ENCODE results near the gene NCKIPSD.

DNA sequence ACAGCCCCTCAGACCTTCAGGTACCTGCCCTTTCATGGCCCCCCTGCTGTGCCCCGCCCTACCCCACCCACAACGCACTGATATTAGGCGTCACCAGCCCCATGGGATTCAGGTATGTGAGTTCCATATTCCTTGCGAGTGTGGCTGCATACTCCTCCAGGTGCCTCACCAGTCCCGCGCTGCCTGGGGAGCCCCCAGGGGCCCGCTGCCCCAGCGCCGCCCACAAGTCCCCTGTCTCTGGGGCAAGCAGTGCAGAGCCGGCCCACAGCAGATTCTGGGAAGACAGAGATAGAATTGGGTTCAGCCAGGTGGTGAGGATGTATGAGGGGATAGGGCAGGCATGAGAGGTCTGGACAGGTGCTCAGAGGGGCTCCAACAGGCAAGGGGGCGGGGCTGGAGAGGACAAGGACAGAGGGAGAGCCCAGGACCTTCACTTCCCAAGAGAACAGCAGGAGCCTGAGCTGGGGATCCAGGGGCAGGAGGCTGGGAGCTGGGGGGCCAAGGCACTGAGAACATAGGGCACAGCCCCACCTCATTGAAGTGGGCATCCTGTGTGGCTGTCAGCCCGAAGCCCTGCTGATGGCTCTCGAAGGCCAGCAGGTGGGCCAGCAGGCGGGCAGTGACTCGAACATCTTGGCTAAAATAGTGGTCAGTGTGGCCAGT lies 37.4 kb downstream of the NCKIPSD start:
- TF ChIP-seq, protein P1, sequence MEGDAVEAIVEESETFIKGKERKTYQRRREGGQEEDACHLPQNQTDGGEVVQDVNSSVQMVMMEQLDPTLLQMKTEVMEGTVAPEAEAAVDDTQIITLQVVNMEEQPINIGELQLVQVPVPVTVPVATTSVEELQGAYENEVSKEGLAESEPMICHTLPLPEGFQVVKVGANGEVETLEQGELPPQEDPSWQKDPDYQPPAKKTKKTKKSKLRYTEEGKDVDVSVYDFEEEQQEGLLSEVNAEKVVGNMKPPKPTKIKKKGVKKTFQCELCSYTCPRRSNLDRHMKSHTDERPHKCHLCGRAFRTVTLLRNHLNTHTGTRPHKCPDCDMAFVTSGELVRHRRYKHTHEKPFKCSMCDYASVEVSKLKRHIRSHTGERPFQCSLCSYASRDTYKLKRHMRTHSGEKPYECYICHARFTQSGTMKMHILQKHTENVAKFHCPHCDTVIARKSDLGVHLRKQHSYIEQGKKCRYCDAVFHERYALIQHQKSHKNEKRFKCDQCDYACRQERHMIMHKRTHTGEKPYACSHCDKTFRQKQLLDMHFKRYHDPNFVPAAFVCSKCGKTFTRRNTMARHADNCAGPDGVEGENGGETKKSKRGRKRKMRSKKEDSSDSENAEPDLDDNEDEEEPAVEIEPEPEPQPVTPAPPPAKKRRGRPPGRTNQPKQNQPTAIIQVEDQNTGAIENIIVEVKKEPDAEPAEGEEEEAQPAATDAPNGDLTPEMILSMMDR (IDR thresholded peaks at IDR 0.05; ENCODE audit: low read depth, low read length): no peak
- TF ChIP-seq EZH2phosphoT487 (IDR thresholded peaks at IDR 0.05; ENCODE audit: low read depth): no peak
